ENCODE results near the gene C12orf60.
"Not testable (repeated sequence)": the region's sequence is repeated elsewhere in the genome, so short reads cannot be mapped to it uniquely, and the experiment has no call there.

Gene C12orf60, protein sequence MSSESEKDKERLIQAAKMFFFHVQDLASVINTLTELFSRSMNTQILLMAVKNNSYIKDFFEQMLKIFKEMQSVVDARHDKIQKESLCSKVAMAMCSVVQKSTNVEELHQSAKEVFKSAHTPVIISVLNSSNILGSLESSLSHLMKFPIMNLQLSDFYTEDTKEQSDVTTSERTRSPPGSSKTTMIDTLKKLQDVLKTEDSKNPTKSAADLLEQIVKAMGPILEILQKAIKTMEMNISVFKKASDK

DNA sequence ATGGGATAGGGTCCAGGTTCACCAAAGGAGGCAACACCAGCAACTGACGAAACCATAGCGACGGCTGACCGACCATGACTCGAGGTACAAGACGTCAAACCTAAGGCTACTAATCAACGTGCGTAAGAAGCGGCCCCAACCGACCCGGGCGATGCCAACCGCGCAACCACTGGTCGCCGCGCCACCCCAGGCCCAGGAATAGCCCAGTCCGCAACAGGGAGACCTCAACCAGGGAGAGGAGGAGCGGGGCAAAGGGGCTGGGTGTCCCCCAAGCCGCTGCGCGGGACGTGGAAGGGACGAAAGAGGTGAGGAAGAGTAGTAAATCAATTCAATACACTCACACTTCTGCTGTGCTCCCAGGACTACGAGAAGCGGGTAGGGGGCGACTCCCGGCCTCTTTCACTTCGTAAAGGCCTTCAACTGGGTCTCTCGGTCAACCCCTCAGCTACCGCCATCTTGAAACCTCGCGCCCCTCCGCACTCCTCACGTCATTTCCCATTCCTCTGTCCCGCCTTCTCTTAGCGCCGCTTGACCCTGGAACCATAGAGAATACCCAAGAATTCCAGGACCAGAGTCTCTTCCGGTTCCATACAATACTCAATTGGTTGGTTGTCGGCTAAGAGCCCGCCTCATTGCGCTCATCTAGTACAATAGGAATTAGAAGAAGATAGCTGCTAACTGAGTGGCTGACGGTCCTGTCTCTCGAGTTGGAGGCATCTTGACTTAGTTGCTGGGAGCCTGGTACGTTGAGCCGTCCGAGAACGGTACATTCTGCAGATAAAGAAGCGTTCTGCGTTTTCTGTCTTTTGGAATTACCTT lies at the start of gene C12orf60, which contains the start of gene WBP11:
C12orf60 (plus strand) TSS at position 660 of the 819 bp plus-strand sequence. CDS start 19,266 bp downstream, outside the sequence.
WBP11 (minus strand) TSS at position 468 of the 819 bp plus-strand sequence. CDS start 2,095 bp downstream, outside the sequence.
- TF ChIP-seq, protein P1, sequence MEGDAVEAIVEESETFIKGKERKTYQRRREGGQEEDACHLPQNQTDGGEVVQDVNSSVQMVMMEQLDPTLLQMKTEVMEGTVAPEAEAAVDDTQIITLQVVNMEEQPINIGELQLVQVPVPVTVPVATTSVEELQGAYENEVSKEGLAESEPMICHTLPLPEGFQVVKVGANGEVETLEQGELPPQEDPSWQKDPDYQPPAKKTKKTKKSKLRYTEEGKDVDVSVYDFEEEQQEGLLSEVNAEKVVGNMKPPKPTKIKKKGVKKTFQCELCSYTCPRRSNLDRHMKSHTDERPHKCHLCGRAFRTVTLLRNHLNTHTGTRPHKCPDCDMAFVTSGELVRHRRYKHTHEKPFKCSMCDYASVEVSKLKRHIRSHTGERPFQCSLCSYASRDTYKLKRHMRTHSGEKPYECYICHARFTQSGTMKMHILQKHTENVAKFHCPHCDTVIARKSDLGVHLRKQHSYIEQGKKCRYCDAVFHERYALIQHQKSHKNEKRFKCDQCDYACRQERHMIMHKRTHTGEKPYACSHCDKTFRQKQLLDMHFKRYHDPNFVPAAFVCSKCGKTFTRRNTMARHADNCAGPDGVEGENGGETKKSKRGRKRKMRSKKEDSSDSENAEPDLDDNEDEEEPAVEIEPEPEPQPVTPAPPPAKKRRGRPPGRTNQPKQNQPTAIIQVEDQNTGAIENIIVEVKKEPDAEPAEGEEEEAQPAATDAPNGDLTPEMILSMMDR (IDR thresholded peaks at IDR 0.05; ENCODE audit: insufficient read depth, missing control alignments) = no peak
- DNase-seq (ENCODE audit: insufficient read length, low spot score) (peak; percentile 64), FAIRE-seq (no peak)

DNA sequence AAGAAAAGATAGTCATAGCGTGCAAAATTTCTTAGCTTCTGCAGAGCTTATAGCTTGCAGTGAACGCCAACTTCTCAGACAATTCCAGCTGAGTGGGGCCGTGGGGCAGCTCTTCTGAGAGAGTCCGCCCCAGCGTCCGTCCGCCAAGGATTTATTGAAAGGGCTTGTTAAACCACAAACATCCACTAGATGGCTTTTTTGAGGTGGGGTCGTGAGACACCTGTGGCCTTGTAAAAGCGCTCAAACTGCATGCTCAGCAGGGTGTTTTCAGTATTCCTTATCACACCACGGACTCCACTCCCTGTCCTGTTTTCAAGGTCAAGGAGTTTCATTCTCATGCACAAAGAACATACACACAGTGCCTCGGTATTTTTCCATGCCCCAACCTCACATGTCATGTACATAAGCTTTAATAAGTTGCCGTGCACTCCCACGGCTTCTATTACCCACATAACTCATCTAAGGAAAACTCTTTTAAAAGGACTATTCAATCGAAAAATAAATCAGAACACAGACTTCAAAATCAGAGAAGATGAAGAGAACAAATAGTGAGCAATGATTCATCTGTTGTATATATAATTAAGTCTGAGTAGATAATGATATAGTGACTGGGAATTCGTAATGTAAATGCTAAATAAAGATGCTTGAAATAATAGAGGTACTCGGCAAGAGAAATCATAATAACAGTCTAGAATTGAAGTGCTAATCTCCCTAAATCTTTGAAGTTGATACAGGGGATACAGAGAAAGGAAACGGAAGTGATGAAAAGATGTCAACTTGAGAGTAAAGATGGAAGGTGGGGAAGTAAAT lies 46.9 kb upstream of the C12orf60 start:
- TF ChIP-seq, protein P1 (IDR thresholded peaks at IDR 0.05; ENCODE audit: insufficient read depth, missing control alignments) = peak; percentile 2
- FAIRE-seq = no peak
- DNase-seq (ENCODE audit: insufficient read length, low spot score) = no peak

DNA sequence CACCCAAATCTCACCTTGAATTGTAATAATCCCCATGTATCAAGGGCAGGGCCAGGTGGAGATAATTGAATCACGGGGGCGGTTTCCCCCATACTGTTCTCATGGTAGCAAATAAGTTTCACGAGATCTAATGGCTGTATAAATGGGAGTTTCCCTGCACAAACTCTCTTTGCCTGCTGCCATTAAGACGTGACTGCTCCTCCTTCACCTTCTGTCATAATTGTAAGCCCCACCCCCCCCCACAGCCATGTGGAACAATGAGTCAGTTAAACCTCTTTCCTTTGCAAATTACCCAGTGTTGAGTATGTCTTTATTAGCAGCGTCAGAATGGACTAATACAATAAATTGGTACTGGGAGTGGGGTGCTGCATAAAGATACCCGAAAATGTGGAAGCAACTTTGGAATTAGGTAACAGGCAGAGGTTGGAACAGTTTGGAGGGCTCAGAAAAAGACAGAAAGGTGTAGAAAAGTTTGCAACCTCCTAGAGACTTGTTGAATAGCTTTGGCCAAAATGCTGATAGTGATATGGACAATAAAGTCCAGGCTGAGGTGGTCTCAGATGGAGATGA lies 43.7 kb upstream of the C12orf60 start:
- FAIRE-seq = not testable (repeated sequence)

DNA sequence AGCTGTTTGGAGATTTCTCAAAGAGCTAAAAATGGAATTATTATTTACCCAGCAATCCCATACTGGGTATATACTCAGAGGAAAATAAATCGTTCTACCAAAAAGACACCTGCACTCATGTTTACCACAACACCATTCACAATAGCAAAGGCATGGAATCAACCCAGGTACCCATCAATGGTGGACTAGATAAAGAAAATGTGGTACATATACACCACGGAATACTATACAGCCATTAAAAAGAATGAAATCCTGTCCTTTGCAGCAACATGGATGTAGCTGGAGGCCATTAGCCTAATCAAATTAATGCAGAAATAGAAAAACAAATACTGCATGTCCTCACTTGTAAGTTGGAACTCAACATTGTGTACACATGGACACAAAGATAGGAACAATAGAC lies 38.1 kb upstream of the C12orf60 start:
- no peak for DNase-seq (ENCODE audit: insufficient read length, low spot score)
- TF ChIP-seq, protein P1 (IDR thresholded peaks at IDR 0.05; ENCODE audit: insufficient read depth, missing control alignments) = no peak
- FAIRE-seq = no peak

More for the DNA sequence above, 43.7 kb upstream of the C12orf60 start:
- not testable (repeated sequence) for DNase-seq (ENCODE audit: insufficient read length, low spot score)

DNA sequence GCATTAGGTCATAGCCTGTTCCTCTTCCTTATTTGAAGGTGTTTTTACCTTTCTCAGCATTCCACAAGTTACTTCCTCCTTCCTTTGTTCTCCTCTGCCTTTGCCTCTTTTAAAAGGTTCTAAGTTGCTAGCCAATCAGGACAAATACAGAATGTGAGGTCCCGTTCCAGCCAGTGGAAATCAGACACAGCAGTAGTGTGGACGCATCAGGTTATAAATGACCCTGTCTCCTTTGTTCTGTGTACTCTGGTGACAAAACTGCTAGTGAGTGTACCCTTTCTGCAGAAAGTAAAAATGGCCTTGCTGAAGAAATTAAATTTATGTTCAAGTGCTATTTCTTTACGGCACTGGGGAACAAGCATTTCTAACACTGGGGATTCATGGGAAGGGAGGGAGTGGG lies 37.5 kb upstream of the C12orf60 start:
- DNase-seq (ENCODE audit: insufficient read length, low spot score); FAIRE-seq: not testable (repeated sequence)

DNA sequence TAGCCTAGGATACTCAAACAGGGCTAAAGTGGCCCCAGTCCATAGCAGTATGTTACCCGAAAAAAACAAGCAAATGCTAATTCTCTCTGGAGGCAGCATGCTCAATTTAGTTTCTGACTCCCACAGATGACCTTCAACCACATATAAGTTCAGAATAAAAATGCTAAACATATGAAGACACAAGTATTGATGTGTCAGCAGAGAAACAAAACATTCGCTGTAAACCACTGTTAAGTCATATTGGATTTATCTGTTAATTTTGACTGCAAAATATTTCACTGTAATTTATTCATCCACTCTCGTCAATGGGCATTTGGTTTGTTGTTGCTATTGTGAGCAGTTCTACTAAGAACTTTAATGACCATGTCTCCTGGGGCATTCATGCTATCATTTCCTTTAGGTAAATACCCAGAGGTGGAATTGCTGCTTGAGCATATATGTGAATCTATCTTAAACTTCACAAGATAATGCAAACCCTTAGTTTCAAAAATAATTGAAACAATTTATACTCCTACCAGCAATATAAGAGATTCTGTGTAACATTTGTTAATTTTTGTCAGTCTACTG lies 36.7 kb upstream of the C12orf60 start:
- FAIRE-seq (no peak), DNase-seq (ENCODE audit: insufficient read length, low spot score) (no peak)
- TF ChIP-seq, protein P1 (IDR thresholded peaks at IDR 0.05; ENCODE audit: insufficient read depth, missing control alignments) = no peak

DNA sequence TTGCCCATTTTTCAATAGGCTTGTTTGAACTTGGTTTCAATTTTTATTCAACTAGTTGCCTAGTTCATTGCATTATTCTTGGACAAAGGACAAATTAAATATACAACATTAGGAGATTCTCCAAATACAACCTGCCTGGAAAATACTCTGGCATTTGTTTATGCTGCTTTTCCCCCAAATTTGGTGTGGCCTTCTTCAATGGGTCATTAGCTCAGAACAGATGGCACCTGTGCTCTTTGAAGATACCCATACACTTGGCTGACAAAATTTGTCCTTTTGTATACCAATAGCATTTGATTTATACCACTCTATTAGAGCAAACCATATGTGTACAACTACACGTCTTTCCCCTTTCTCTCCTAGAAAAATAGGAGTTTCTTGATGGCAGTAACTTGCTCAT lies 35.9 kb upstream of the C12orf60 start:
- no peak for DNase-seq (ENCODE audit: insufficient read length, low spot score)
- TF ChIP-seq, protein P1 (IDR thresholded peaks at IDR 0.05; ENCODE audit: insufficient read depth, missing control alignments) = no peak
- FAIRE-seq = no peak

Data from D721Med (cell line).